Measurements from ENCODE around the gene MXRA8. TPM values are rescaled to one million over a fixed set of nuclear protein-coding genes. Genes with fewer than 3 reads are reported as not detected.

Gene MXRA8
- total RNA-seq, 1 donor from 2014 or later = 440 TPM

DNA sequence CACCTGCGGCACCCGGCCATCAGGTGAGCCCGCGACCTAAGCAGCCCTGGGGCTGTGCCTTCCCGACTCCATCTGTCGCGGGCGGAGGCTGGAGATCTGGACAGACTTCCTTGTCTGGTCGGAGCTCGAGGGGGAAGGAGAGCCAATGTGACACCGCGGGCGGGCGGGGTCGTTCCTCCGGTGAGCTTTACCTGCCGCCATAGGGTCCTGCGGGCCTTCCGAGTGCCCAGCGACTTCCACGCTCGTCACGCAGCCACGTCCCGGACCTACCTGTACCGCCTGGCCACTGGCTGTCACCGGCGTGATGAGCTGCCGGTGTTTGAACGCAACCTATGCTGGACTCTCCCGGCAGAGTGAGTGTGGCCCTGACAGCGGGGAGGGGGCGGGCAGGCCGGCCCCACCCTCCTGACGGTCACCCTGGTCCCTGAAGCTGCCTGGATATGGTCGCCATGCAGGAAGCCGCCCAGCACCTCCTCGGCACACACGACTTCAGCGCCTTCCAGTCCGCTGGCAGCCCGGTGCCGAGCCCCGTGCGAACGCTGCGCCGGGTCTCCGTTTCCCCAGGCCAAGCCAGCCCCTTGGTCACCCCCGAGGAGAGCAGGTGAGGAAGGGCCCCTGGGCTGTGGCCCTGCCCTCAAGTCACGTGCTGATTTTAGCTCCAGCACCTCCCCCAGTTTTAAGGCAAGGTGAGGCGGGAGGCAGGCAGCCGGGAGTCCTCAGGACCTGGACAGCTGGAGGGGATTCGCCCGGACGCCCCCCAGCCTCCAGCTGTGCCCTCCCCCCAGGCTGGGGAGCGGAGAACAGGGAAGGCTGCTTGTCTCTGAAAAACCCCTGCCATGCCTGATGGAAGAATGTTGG, 48.9 kb downstream of the MXRA8 start:
- Mint-ChIP-seq H3K4me1 (ENCODE audit: unreplicated experiment) (peaks cover 27% of the 10 kb centered on the region), H3K27me3 (ENCODE audit: unreplicated experiment) (no peaks in the 10 kb centered on the region), H3K27ac (ENCODE audit: unreplicated experiment) (peak overlapping the region; percentile 23), H3K36me3 (ENCODE audit: unreplicated experiment) (peaks cover 9% of the 10 kb centered on the region), H3K9me3 (ENCODE audit: unreplicated experiment) (no peaks in the 10 kb centered on the region), H3K4me3 (ENCODE audit: unreplicated experiment) (peak overlapping the region; percentile 71)
- TF ChIP-seq, protein P1, sequence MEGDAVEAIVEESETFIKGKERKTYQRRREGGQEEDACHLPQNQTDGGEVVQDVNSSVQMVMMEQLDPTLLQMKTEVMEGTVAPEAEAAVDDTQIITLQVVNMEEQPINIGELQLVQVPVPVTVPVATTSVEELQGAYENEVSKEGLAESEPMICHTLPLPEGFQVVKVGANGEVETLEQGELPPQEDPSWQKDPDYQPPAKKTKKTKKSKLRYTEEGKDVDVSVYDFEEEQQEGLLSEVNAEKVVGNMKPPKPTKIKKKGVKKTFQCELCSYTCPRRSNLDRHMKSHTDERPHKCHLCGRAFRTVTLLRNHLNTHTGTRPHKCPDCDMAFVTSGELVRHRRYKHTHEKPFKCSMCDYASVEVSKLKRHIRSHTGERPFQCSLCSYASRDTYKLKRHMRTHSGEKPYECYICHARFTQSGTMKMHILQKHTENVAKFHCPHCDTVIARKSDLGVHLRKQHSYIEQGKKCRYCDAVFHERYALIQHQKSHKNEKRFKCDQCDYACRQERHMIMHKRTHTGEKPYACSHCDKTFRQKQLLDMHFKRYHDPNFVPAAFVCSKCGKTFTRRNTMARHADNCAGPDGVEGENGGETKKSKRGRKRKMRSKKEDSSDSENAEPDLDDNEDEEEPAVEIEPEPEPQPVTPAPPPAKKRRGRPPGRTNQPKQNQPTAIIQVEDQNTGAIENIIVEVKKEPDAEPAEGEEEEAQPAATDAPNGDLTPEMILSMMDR (IDR thresholded peaks at IDR 0.05) = no peak
- DNase-seq (ENCODE audit: extremely low spot score, unreplicated experiment) = no peak

DNA sequence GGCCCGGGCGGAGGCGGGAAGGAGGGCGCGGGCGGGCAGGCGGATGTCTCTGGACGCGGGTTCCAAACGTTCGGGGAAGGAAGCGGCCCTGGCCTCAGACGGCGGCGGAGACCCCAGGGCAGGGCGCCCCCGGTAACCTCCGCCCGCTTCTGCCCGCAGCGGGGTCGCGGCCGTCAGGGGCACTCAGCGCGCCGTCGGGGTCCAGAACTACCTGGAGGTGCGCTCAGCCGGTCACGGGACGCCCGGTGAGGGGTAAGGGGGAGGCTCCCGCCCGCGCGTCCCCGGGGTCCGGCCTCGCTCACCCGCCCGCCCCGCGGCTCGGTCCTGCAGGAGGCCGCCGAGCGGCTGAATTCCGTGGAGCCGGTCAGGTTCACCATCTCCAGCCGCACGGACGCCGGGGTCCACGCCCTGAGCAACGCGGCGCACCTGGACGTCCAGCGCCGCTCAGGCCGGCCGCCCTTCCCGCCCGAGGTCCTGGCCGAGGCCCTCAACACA, 49.6 kb downstream of the MXRA8 start:
- H3K27me3 Mint-ChIP-seq (ENCODE audit: unreplicated experiment) = no peaks in the 10 kb centered on the region
- peaks cover 31% of the 10 kb centered on the region for H3K4me1 Mint-ChIP-seq (ENCODE audit: unreplicated experiment)
- H3K27ac Mint-ChIP-seq (ENCODE audit: unreplicated experiment) = peak overlapping the region; percentile 78
- H3K9me3 Mint-ChIP-seq (ENCODE audit: unreplicated experiment) = no peaks in the 10 kb centered on the region
- peaks cover 8% of the 10 kb centered on the region for H3K36me3 Mint-ChIP-seq (ENCODE audit: unreplicated experiment)
- TF ChIP-seq, protein P1 (IDR thresholded peaks at IDR 0.05) = no peak
- H3K4me3 Mint-ChIP-seq (ENCODE audit: unreplicated experiment) = peak overlapping the region; percentile 79
- no peak for DNase-seq (ENCODE audit: extremely low spot score, unreplicated experiment)

DNA sequence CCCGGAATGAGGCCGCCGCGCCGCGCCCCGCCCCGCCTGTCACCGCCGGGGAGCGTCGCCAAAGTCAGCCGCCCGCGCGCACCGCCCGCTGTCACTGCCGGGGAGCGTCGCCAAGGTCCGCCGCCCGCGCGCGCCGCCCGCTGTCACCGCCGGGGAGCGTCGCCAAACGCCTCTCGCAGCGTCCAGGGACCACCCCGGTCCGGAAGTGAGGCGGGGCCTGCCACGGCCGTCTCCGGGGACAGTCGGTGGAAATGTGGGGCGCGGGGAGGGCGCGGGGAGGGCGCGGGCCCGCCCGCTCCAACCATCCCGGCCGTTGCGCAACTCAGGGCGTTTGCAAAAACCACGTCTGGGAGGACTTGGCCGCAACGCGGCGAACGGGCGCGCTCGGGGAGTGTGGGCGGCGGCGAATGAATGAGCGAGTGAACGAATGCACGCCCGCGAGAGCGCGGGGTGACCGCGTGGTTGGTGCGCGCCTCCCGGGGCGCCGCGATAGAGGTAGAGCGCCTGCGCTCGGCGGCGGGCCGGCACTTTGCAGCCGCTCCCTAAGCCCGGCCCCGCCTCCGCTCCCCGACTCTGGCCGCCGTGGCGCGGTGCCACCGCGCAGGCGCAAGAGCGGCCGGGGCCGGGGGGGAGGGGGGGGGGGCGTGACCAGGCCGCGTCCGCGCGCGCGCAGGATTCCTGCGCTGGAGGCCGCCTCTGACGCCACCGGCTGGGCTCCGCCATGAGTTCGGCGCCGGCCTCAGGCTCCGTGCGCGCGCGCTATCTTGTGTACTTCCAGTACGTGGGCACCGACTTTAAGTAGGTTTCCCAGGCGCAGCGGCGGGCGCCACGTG, 50.2 kb downstream of the MXRA8 start, which contains the start of the genes ACAP3 and PUSL1:
Gene ACAP3, minus strand, starts transcription at position 8 of the 833 bp plus-strand sequence. CDS start 115 bp downstream, outside the sequence.
Gene PUSL1, plus strand, starts transcription at position 675 of the 833 bp plus-strand sequence. Its CDS starts 47 bp downstream, at position 722.
- TF ChIP-seq, protein P1 (IDR thresholded peaks at IDR 0.05) = no peak
- Mint-ChIP-seq H3K36me3 (ENCODE audit: unreplicated experiment) (peaks cover 2% of the 10 kb centered on the region), H3K4me3 (ENCODE audit: unreplicated experiment) (peak within 1 kb of the TSS; percentile 79), H3K9me3 (ENCODE audit: unreplicated experiment) (no peaks in the 10 kb centered on the region), H3K27me3 (ENCODE audit: unreplicated experiment) (no peaks in the 10 kb centered on the region), H3K4me1 (ENCODE audit: unreplicated experiment) (peaks cover 35% of the 10 kb centered on the region), H3K27ac (ENCODE audit: unreplicated experiment) (peak within 1 kb of the TSS; percentile 82)
- DNase-seq (ENCODE audit: extremely low spot score, unreplicated experiment) = peak; percentile 96

DNA sequence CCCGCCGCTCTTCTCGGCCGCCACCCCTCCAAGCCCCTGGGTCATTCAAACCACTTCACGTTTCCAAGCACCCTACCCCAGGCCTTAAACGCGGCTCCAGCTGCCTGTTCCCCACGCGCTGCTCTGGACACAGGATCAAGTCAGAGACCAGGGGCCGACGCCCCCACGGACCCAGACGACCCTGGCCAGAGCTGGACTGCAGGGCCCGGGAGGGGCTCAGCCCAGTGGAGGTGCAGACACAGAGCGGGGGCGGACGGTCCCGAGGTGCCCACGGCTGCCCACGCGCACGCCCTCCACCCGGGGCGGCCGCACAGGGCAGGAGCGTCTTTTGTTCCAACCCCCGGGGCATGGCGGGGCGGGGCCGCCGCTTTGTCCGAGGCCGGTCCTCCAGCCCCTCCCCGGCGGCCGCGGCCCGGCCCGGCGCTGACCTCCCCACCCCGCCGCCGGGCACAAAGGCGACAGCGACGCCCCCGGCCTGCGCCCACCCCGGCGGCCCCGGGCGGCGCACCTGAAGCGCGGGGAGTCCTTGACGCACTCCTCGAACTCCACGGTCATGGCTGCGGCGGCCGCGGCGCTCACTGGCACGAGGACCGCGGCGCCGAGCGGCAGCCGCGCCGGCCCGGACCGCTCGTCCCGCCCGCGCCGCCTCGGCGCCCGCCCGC, 51.0 kb downstream of the MXRA8 start:
- Mint-ChIP-seq H3K4me3 (ENCODE audit: unreplicated experiment) (peak overlapping the region; percentile 75), H3K36me3 (ENCODE audit: unreplicated experiment) (peaks cover 2% of the 10 kb centered on the region), H3K27me3 (ENCODE audit: unreplicated experiment) (no peaks in the 10 kb centered on the region), H3K9me3 (ENCODE audit: unreplicated experiment) (no peaks in the 10 kb centered on the region), H3K4me1 (ENCODE audit: unreplicated experiment) (peaks cover 35% of the 10 kb centered on the region), H3K27ac (ENCODE audit: unreplicated experiment) (no peak overlapping the region)
- TF ChIP-seq, protein P1 (IDR thresholded peaks at IDR 0.05) = no peak
- DNase-seq (ENCODE audit: extremely low spot score, unreplicated experiment) = no peak
